HEK293 (cell line): ENCODE results near the gene PACS1.

Experiments used
- ELK4 ChIP-seq: IDR thresholded peaks from 2 replicates; pipeline ENCODE4 v1.6.1; 2011; ENCODE audit warnings: mild to moderate bottlenecking, low read depth, low read length, borderline replicate concordance
- HOXC10 ChIP-seq: sonication (generic); formaldehyde crosslinking; IDR thresholded peaks from 2 replicates; pipeline ENCODE4 v1.8.1; 2023; ENCODE audit warnings: mild to moderate bottlenecking, missing genetic modification reagents
- SP7 ChIP-seq: fragments of 450-650 bp; formaldehyde crosslinking; IDR thresholded peaks from 2 replicates; pipeline ENCODE4 v1.5.1; 2016; ENCODE audit warnings: missing biosample characterization, missing genetic modification characterization
- ZBTB44 ChIP-seq: fragments of 450-650 bp; IDR thresholded peaks from 2 replicates; pipeline ENCODE4 v1.5.1; 2018; ENCODE audit warnings: missing biosample characterization, mild to moderate bottlenecking, missing genetic modification characterization
- ZNF121 ChIP-seq: fragments of 450-650 bp; formaldehyde crosslinking; IDR thresholded peaks from 2 replicates; pipeline ENCODE4 v1.5.1; 2016; ENCODE audit warnings: missing biosample characterization, missing genetic modification characterization
- ZNF76 ChIP-seq: fragments of 450-650 bp; formaldehyde crosslinking; IDR thresholded peaks from 2 replicates; pipeline ENCODE4; 2016; ENCODE audit warnings: low read depth, missing biosample characterization, missing genetic modification characterization, borderline replicate concordance
- TF ChIP-seq, protein P1 (sequence below): fragments of 450-650 bp; formaldehyde crosslinking; IDR thresholded peaks from 2 replicates; pipeline ENCODE4 v1.5.1; 2016; ENCODE audit warnings: missing biosample characterization, missing genetic modification characterization
- TF ChIP-seq, protein P2 (sequence below): sonication (generic); formaldehyde crosslinking; IDR thresholded peaks from 2 replicates; pipeline ENCODE4 v1.8.1; 2022; ENCODE audit warnings: mild to moderate bottlenecking, moderate library complexity, missing genetic modification reagents
- TF ChIP-seq, protein P3 (sequence below): fragments of 450-650 bp; formaldehyde crosslinking; optimal IDR thresholded peaks from 2 replicates; pipeline ENCODE3; 2016; ENCODE audit warnings: missing biosample characterization, mild to moderate bottlenecking, missing genetic modification characterization

- TF ChIP-seq ZNF76 (no peak), ELK4 (no peak), ZNF121 (tag by site-specific recombination) (no peak), HOXC10 (no peak), ZBTB44 (tag by site-specific recombination) (no peak), SP7 (no peak)
- TF ChIP-seq, protein P1, sequence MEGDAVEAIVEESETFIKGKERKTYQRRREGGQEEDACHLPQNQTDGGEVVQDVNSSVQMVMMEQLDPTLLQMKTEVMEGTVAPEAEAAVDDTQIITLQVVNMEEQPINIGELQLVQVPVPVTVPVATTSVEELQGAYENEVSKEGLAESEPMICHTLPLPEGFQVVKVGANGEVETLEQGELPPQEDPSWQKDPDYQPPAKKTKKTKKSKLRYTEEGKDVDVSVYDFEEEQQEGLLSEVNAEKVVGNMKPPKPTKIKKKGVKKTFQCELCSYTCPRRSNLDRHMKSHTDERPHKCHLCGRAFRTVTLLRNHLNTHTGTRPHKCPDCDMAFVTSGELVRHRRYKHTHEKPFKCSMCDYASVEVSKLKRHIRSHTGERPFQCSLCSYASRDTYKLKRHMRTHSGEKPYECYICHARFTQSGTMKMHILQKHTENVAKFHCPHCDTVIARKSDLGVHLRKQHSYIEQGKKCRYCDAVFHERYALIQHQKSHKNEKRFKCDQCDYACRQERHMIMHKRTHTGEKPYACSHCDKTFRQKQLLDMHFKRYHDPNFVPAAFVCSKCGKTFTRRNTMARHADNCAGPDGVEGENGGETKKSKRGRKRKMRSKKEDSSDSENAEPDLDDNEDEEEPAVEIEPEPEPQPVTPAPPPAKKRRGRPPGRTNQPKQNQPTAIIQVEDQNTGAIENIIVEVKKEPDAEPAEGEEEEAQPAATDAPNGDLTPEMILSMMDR (tag by site-specific recombination) = no peak
- TF ChIP-seq, protein P2, sequence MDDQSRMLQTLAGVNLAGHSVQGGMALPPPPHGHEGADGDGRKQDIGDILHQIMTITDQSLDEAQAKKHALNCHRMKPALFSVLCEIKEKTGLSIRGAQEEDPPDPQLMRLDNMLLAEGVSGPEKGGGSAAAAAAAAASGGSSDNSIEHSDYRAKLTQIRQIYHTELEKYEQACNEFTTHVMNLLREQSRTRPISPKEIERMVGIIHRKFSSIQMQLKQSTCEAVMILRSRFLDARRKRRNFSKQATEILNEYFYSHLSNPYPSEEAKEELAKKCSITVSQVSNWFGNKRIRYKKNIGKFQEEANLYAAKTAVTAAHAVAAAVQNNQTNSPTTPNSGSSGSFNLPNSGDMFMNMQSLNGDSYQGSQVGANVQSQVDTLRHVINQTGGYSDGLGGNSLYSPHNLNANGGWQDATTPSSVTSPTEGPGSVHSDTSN (CRISPR knock-in tag) = no peak
- TF ChIP-seq, protein P3, sequence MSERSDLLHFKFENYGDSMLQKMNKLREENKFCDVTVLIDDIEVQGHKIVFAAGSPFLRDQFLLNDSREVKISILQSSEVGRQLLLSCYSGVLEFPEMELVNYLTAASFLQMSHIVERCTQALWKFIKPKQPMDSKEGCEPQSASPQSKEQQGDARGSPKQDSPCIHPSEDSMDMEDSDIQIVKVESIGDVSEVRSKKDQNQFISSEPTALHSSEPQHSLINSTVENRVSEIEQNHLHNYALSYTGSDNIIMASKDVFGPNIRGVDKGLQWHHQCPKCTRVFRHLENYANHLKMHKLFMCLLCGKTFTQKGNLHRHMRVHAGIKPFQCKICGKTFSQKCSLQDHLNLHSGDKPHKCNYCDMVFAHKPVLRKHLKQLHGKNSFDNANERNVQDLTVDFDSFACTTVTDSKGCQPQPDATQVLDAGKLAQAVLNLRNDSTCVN (tag by site-specific recombination) = no peak
These were observed 193.7 kb downstream of the PACS1 start for GRCh38 chr11:66263785-66264184.
